Measurements from ENCODE around the gene COL19A1.
"Not testable (repeated sequence)": the region's sequence is repeated elsewhere in the genome, so short reads cannot be mapped to it uniquely, and the experiment has no call there.

- TF ChIP-seq RXRA (IDR thresholded peaks at IDR 0.05; ENCODE audit: borderline replicate concordance, low read depth); GATA2 (CRISPR knock-in tag; IDR thresholded peaks at IDR 0.05); USF2 (IDR thresholded peaks at IDR 0.05; ENCODE audit: borderline replicate concordance, low read depth, low read length); CTCF (IDR thresholded peaks at IDR 0.05); TEAD4 (IDR thresholded peaks at IDR 0.05; ENCODE audit: borderline replicate concordance, insufficient read depth); POLR2AphosphoS5 (IDR thresholded peaks at IDR 0.05; ENCODE audit: low read depth, low read length); PBX3 (IDR thresholded peaks at IDR 0.05); NFIC (IDR thresholded peaks at IDR 0.05; ENCODE audit: borderline replicate concordance); TAF1 (IDR thresholded peaks at IDR 0.05; ENCODE audit: borderline replicate concordance, low read depth, low read length); MAX (IDR thresholded peaks at IDR 0.05; ENCODE audit: low read depth); EP300 (IDR thresholded peaks at IDR 0.05; ENCODE audit: borderline replicate concordance in 1 of 2, low read depth in 1 of 2, low read length in 1 of 2): not testable (repeated sequence)
- TF ChIP-seq, protein P1, sequence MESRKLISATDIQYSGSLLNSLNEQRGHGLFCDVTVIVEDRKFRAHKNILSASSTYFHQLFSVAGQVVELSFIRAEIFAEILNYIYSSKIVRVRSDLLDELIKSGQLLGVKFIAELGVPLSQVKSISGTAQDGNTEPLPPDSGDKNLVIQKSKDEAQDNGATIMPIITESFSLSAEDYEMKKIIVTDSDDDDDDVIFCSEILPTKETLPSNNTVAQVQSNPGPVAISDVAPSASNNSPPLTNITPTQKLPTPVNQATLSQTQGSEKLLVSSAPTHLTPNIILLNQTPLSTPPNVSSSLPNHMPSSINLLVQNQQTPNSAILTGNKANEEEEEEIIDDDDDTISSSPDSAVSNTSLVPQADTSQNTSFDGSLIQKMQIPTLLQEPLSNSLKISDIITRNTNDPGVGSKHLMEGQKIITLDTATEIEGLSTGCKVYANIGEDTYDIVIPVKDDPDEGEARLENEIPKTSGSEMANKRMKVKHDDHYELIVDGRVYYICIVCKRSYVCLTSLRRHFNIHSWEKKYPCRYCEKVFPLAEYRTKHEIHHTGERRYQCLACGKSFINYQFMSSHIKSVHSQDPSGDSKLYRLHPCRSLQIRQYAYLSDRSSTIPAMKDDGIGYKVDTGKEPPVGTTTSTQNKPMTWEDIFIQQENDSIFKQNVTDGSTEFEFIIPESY (IDR thresholded peaks at IDR 0.05; ENCODE audit: borderline replicate concordance, low read depth): not testable (repeated sequence)
These were observed 26.2 kb downstream of the COL19A1 start for GRCh38 chr6:69892561-69892960.

Data from SK-N-SH (cell line).